RWPE1 (cell line): ENCODE results near the gene FAM20A.
"Not testable (repeated sequence)": the region's sequence is repeated elsewhere in the genome, so short reads cannot be mapped to it uniquely, and the experiment has no call there.

ENCODE experiments used
- CTCF ChIA-PET: fragments of 350-600 bp; sonication (Branson Sonifier 250); formaldehyde crosslinking; extraction: SDS; loops from one replicate; lab custom pipeline; 2021; lab: Yijun Ruan, JAX
- POLR2A ChIA-PET: fragments of 400-600 bp; formaldehyde crosslinking; extraction: SDS; loops from one replicate; lab custom pipeline; 2020; ENCODE audit warnings: antibody characterized with exemption; ENCODE audit not compliant: low non-redundant PET; lab: Yijun Ruan, JAX
- DNase-seq: peaks from one replicate; pipeline ENCODE4 v3.0.0; 2012; ENCODE audit warnings: low spot score
- H3K27ac ChIP-seq: fragments of 450-650 bp; 2 replicates; pipeline ENCODE4 v1.5.1; 2017
- CTCF ChIP-seq: fragments of 450-650 bp; conservative IDR thresholded peaks from 2 replicates; pipeline ENCODE4 v1.5.1; 2017; ENCODE audit warnings: low read depth, mild to moderate bottlenecking

The FAM20A gene

DNA sequence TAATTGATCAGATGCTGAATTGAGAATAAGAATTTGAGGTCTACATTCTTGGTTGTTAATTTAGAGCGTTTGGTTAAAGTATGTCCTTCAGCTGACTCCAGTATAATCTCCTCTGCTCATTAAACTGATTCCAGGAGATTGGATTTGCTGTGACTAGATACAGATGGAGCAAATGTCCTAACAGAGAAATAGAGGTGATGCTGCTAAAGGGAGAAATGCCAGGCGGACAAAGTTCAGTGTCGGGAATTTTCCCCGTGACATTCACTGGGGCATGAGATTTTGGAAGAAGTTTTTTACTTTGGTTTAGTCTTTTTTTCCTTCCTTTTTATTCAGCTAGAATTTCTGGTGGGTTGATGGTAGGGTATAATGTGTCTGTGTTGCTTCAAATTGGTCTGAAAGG lies 69.9 kb downstream of the FAM20A start:
- DNase-seq: no peak
- H3K27ac ChIP-seq: no peak overlapping the region
- CTCF ChIA-PET: no interaction called here
- no peak for TF ChIP-seq CTCF
- POLR2A ChIA-PET: no interaction called here

DNA sequence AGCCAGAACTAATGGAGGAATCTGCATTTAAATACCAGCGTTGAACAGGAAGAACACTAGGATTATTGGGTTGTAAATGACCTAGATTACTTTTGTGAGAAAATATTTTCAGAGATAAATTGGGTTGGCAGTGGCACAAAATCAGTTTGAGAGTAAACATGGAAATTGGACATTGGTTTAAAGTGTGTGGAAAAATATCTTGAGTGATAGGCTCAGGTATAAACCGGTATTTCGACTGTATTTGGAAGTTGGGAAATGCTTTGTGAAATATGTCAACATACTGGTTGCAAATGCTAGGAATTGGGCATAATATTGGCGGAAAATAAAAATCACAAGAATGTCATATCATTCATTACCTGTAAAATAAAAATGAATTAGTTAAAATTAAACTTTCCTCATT lies 73.9 kb downstream of the FAM20A start:
- TF ChIP-seq CTCF: no peak
- no peak overlapping the region for H3K27ac ChIP-seq
- no peak for DNase-seq
- ChIA-PET POLR2A (no interaction called here), CTCF (no interaction called here)

DNA sequence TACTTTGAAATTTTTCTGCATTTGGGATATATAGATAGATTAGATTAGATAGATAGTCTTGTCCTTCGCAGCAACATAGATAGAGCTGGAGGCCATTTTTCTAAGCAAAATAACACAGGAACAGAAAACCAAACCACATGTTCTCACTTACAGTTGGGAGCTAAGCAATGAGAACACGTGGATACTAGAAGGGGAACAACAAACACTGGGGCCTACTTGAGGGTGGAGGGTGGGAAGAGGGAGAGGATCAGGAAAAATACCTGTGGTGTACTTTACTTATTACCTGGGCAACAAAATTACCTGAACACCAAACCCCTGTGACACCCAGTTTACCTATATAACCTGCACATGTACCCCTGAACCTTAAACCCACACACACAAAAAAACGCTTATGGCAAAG lies 74.6 kb downstream of the FAM20A start:
- CTCF ChIA-PET: interaction anchor here (0.5 to 1.0 kb wide), 2 partner anchors 28 to 74 kb away, joined by 4 read pairs; no protein-coding TSS in a partner anchor
- TF ChIP-seq CTCF: no peak
- POLR2A ChIA-PET: no interaction called here
- DNase-seq: no peak
- H3K27ac ChIP-seq: no peak overlapping the region

GRCh38 chr17:68522266-68522665 lies 78.9 kb downstream of the FAM20A start:
- CTCF ChIA-PET: no interaction called here
- DNase-seq: no peak
- no peak overlapping the region for H3K27ac ChIP-seq
- POLR2A ChIA-PET: no interaction called here
- no peak for TF ChIP-seq CTCF

GRCh38 chr17:68519911-68520310 lies 81.3 kb downstream of the FAM20A start:
- H3K27ac ChIP-seq: no peak overlapping the region
- ChIA-PET CTCF (no interaction called here), POLR2A (no interaction called here)
- DNase-seq: no peak
- no peak for TF ChIP-seq CTCF

GRCh38 chr17:68519051-68519450 lies 82.1 kb downstream of the FAM20A start:
- DNase-seq, H3K27ac ChIP-seq, CTCF ChIA-PET, POLR2A ChIA-PET: not testable (repeated sequence)

GRCh38 chr17:68518063-68518815 lies 82.9 kb downstream of the FAM20A start:
- no peak for DNase-seq
- POLR2A ChIA-PET: no interaction called here
- CTCF ChIA-PET: no interaction called here
- no peak for TF ChIP-seq CTCF
- peak overlapping the region; percentile 10; the same call in 1 of the 2 replicates for H3K27ac ChIP-seq

- POLR2A ChIA-PET, CTCF ChIA-PET, DNase-seq, H3K27ac ChIP-seq: not testable (repeated sequence)
Measured at GRCh38 chr17:68517605-68518004, 83.6 kb downstream of the FAM20A start.
